ENCODE results near the gene SYT7. TPM values are rescaled to one million over a fixed set of nuclear protein-coding genes. Genes with fewer than 3 reads are reported as not detected.

SYT7 gene
- total RNA-seq, 3 donors from 2014 or later (not counting 1 experiment from before 2014, with no cell fraction given): 0.07 TPM; not detected in 2

DNA sequence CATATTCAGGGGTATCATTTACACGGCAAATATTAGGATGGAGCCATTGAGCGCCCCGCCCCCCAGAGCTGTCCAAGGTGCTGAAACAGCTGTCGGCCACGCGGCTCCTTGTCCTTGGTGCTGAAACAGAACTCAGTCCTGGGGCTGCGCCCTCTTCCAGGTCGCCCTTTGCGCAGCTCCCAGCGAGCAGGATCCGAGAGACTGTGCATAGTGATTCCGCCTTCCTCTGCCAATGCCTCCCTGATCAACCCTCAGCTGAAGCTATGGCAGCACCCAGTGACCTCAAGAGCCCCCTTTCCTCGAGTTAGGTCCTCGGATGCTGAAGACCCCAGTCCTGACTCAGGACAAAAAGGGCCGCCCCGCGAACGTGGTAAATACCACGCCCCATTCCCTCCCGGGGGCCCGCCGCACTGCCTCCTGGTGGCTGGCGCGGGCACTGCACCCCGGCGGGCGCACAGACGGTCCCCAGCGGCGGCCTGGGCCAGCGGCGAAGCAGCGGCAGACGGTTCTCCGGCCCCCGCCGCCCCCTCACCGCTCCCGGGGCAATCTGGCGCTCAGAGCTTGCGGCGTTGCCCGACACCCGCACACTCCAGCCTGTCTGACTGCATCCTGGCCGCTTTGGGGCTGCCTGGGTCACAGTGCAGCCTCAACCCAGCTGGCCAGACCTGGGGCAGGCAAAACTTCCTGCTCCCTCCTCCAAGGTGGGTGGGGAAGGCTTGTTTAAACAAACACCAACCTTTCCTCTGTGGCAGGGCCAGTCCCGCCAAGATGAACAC, 13.4 kb downstream of the SYT7 start:
- intact Hi-C loops (cut with micrococcal nuclease): no loop called here
- no peak overlapping the region for H3K27ac Mint-ChIP-seq
- H3K36me3 ChIP-seq (ENCODE audit: control insufficient read depth, insufficient read depth, low read length): no peaks in the 10 kb centered on the region
- no peaks in the 10 kb centered on the region for H3K9me3 ChIP-seq (ENCODE audit: control insufficient read depth, insufficient read depth, low read length)
- ATAC-seq (peak; percentile 80 to 98 (median 92)), DNase-seq (peak; percentile 66 to 84)
- peaks cover 0 to 5% of the 10 kb centered on the region in 2 donors for H3K4me1 Mint-ChIP-seq
- no peak overlapping the region for H3K27ac ChIP-seq (ENCODE audit: low read length)
- peaks cover 13% of the 10 kb centered on the region for H3K27me3 ChIP-seq (ENCODE audit: control insufficient read depth, insufficient read depth, low read length)
- H3K27me3 Mint-ChIP-seq (ENCODE audit: low read depth in 2 of 2): peaks cover 22 to 38% of the 10 kb centered on the region in 2 donors
- TF ChIP-seq, protein P1, sequence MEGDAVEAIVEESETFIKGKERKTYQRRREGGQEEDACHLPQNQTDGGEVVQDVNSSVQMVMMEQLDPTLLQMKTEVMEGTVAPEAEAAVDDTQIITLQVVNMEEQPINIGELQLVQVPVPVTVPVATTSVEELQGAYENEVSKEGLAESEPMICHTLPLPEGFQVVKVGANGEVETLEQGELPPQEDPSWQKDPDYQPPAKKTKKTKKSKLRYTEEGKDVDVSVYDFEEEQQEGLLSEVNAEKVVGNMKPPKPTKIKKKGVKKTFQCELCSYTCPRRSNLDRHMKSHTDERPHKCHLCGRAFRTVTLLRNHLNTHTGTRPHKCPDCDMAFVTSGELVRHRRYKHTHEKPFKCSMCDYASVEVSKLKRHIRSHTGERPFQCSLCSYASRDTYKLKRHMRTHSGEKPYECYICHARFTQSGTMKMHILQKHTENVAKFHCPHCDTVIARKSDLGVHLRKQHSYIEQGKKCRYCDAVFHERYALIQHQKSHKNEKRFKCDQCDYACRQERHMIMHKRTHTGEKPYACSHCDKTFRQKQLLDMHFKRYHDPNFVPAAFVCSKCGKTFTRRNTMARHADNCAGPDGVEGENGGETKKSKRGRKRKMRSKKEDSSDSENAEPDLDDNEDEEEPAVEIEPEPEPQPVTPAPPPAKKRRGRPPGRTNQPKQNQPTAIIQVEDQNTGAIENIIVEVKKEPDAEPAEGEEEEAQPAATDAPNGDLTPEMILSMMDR (IDR thresholded peaks at IDR 0.05): no peak
- WGBS (ENCODE audit: insufficient coverage): 6% methylated on average over 46 of the region's 46 CpGs
- H3K9me3 Mint-ChIP-seq: no peaks in the 10 kb centered on the region
- no peak overlapping the region for H3K4me3 Mint-ChIP-seq
- no peaks in the 10 kb centered on the region for H3K36me3 Mint-ChIP-seq
- no peak overlapping the region for H3K4me3 ChIP-seq (ENCODE audit: low read length)
- peaks cover 3% of the 10 kb centered on the region for H3K4me1 ChIP-seq (ENCODE audit: control insufficient read depth, insufficient read depth, low read length)

DNA sequence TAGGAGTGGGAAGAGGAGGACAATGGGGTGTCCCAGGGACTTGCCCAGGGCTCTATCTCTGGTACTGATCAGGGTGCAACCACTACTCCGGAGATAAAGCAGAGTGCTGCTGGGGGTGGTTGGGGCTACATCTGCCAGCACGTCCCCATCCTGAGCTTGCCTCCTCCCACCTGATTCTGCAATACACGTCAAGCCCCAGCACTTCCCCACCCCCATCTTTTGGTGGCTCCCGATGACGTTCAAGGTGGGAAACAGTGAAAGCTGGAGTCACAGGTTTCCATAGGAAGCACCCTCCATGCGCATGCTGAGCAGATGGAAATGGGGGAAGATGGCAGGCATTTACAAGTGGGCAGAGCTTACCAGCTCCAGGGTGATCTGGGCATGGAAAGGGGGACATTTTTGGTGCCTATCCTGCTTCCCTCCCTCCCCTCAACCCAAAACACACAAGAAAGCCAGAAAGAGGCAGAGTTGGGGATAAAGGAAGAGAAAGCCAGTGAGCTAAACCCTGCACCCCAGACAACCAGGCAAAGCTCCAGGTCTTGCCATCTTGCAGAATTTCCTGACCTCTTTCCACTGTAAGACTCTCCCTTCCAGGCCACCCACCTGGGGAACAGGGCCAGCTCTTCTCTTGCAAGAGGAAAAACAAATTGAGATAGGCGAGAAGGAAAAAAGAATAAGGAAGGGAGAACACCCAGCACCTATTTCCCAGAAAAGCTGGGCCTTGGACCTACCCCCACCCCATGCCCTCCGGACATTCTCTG, 15.8 kb downstream of the SYT7 start:
- DNase-seq (no peak), ATAC-seq (no peak)
- H3K4me3 Mint-ChIP-seq: no peak overlapping the region
- intact Hi-C loops (cut with micrococcal nuclease): no loop called here
- Histone ChIP-seq H3K9me3 (ENCODE audit: control insufficient read depth, insufficient read depth, low read length) (no peaks in the 10 kb centered on the region), H3K36me3 (ENCODE audit: control insufficient read depth, insufficient read depth, low read length) (no peaks in the 10 kb centered on the region), H3K27ac (ENCODE audit: low read length) (no peak overlapping the region), H3K27me3 (ENCODE audit: control insufficient read depth, insufficient read depth, low read length) (peaks cover 13% of the 10 kb centered on the region), H3K4me1 (ENCODE audit: control insufficient read depth, insufficient read depth, low read length) (peaks cover 3% of the 10 kb centered on the region), H3K4me3 (ENCODE audit: low read length) (no peak overlapping the region)
- peaks cover 0 to 5% of the 10 kb centered on the region in 2 donors for H3K4me1 Mint-ChIP-seq
- TF ChIP-seq, protein P1 (IDR thresholded peaks at IDR 0.05): no peak
- H3K27me3 Mint-ChIP-seq (ENCODE audit: low read depth in 2 of 2): peaks cover 27 to 38% of the 10 kb centered on the region in 2 donors
- no peaks in the 10 kb centered on the region for H3K36me3 Mint-ChIP-seq
- no peak overlapping the region for H3K27ac Mint-ChIP-seq
- WGBS (ENCODE audit: insufficient coverage): 52% methylated on average over 7 of the region's 8 CpGs
- H3K9me3 Mint-ChIP-seq: no peaks in the 10 kb centered on the region

DNA sequence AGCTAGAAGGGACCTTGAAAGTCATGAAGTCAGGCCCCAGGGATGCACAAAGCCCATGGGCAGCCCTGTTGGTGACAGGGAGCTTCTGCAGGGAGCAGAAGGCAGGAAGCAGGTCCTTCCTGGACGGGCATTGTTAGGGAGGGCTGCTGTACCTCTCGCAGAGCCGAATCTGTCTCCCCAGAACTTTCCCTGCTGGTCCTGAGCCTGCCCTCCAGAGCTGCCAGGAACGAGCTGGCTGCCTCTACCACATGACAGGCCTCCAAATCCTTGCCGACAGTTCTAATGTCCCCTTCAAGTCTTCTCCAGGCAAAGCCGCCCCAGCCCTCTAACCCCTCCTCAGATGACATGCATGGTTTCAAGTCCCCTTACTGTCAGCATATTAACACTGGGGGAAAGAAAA, 20.1 kb downstream of the SYT7 start:
- WGBS (ENCODE audit: insufficient coverage): 35% methylated on average over 6 of the region's 6 CpGs
- intact Hi-C loops (cut with micrococcal nuclease): no loop called here
- H3K27me3 Mint-ChIP-seq (ENCODE audit: low read depth in 2 of 2): peaks cover 39 to 56% of the 10 kb centered on the region in 2 donors
- Histone ChIP-seq H3K4me1 (ENCODE audit: control insufficient read depth, insufficient read depth, low read length) (no peaks in the 10 kb centered on the region), H3K27ac (ENCODE audit: low read length) (no peak overlapping the region), H3K9me3 (ENCODE audit: control insufficient read depth, insufficient read depth, low read length) (no peaks in the 10 kb centered on the region), H3K27me3 (ENCODE audit: control insufficient read depth, insufficient read depth, low read length) (peaks cover 4% of the 10 kb centered on the region), H3K36me3 (ENCODE audit: control insufficient read depth, insufficient read depth, low read length) (no peaks in the 10 kb centered on the region), H3K4me3 (ENCODE audit: low read length) (no peak overlapping the region)
- ATAC-seq: no peak
- H3K4me1 Mint-ChIP-seq: no peaks in the 10 kb centered on the region
- no peak overlapping the region for H3K4me3 Mint-ChIP-seq
- TF ChIP-seq, protein P1 (IDR thresholded peaks at IDR 0.05): no peak
- H3K36me3 Mint-ChIP-seq: no peaks in the 10 kb centered on the region
- H3K9me3 Mint-ChIP-seq: no peaks in the 10 kb centered on the region
- no peak for DNase-seq
- no peak overlapping the region for H3K27ac Mint-ChIP-seq

Measured in natural killer cell (primary cell).